H1 (cell line): ENCODE results near the gene AHDC1. TPM values are rescaled to one million over a fixed set of nuclear protein-coding genes. Genes with fewer than 3 reads are reported as not detected.

Experiments
- ATF2 ChIP-seq: IDR thresholded peaks from 2 replicates; pipeline ENCODE4 v1.6.1; 2012; ENCODE audit warnings: low read length, inconsistent platforms
- BACH1 ChIP-seq: IDR thresholded peaks from 2 replicates; pipeline ENCODE4 v1.6.1; 2012; ENCODE audit warnings: low read length, improper control_type of control experiment
- CHD7 ChIP-seq: fragments of 300-600 bp; sonication (generic); IDR thresholded peaks from 2 replicates; pipeline ENCODE4 v1.7.1; 2012; ENCODE audit warnings: low read length, moderate library complexity, mild to moderate bottlenecking, inconsistent platforms; ENCODE audit not compliant: insufficient replicate concordance
- CREB1 ChIP-seq: IDR thresholded peaks from 2 replicates; pipeline ENCODE4 v1.6.1; 2012; ENCODE audit warnings: inconsistent platforms
- EGR1 ChIP-seq: IDR thresholded peaks from 2 replicates; pipeline ENCODE4 v1.6.1; 2011; ENCODE audit warnings: low read depth, low read length, borderline replicate concordance
- FOSL1 ChIP-seq: IDR thresholded peaks from 2 replicates; pipeline ENCODE4 v1.6.1; 2011; ENCODE audit warnings: mild to moderate bottlenecking, low read depth, low read length, moderate library complexity; ENCODE audit not compliant: insufficient read depth
- GTF2F1 ChIP-seq: IDR thresholded peaks from 2 replicates; pipeline ENCODE4 v1.6.1; 2012; ENCODE audit warnings: low read depth, low read length, improper control_type of control experiment, borderline replicate concordance
- HDAC6 ChIP-seq: IDR thresholded peaks from one replicate; pipeline ENCODE4 v1.7.1; 2012; ENCODE audit warnings: low read depth, mild to moderate bottlenecking, inconsistent platforms, low read length, moderate library complexity
- USF2 ChIP-seq: IDR thresholded peaks from 2 replicates; pipeline ENCODE4 v1.6.1; 2011; ENCODE audit warnings: low read length, improper control_type of control experiment
- polyA plus RNA-seq, 7 experiments: library from polyadenylated mRNA; depleted of rRNA in 3 of 7; stranded (reverse) in 5 of 7; unstranded in 2 of 7; fragments of >200 nt in 5 of 7; fragments of 200-250 nt in 2 of 7; gene quantifications; 1 replicate in 5 of 7; 2 replicates in 1 of 7; 4 replicates in 1 of 7; pipeline versions ENCODE4 v1.2.1 to v1.2.3, GENCODE V29; 2011 to 2013; ENCODE audit warnings: missing spikeins in 2 of 7, mixed read lengths in 2 of 7
- total RNA-seq: library from RNA; stranded (reverse); fragmentation: NEBNext Ultra II Directional; extraction: Animal tissue kit (Norgen Biotek cat#: 25700); gene quantifications from 2 replicates; pipeline ENCODE4 v1.2.1, GENCODE V29; 2021

AHDC1 gene
- total and polyA plus RNA-seq, 2 of the 8 experiments (the other 6 are each of a cell fraction or from before 2014, with no cell fraction given), result 4.4 to 35.1 TPM

DNA sequence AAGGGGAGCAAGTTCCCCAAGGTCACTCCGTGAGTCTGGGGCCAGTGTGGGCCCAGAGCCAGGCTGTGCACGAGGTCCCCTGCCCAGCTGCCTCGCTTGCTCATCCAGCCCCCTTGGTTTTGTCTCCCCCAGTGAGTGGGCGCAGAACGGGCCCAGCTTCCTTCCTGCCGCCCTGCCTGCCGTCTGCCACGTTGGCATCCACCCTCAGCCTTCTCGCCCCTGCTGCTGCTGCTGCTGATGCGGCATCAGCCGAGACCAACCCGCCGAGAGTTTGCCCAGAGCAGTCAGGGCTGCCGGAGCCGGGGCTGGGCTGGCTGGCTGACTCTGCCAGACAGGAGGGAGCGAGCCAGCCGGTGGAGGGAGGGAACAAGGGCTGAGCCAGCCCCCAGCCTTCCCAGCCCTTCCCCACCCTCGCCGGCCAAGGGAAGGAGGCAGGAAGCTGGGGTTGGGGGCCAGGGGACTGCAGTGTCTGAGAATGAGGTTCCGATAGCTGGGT, 82.6 kb downstream of the AHDC1 start (continued):
- TF ChIP-seq CHD7 (no peak), USF2 (no peak), HDAC6 (no peak), CREB1 (no peak), GTF2F1 (no peak), EGR1 (no peak), BACH1 (no peak), ATF2 (no peak), FOSL1 (no peak)
